CD14-positive monocyte (primary cell): ENCODE measurements around the gene STK11. TPM values are rescaled to one million over a fixed set of nuclear protein-coding genes. Genes with fewer than 3 reads are reported as not detected.

Experiments
- DNase-seq, 3 donors: peaks; one replicate each; pipeline ENCODE4 v3.0.0-alpha.2; 2011 to 2022
- H2AFZ ChIP-seq: 2 replicates; pipeline ENCODE4 v1.6.0; 2012; ENCODE audit warnings: mild to moderate bottlenecking, low read depth, low read length, inconsistent platforms; ENCODE audit not compliant: insufficient read depth, poor library complexity, severe bottlenecking
- H3K27ac ChIP-seq, 2 donors: 1 replicate in 1 of 2; 2 replicates in 1 of 2; pipeline ENCODE4 v1.5.1; 2012 to 2013; ENCODE audit warnings: low read length in 2 of 2, control low read depth in 1 of 2, inconsistent platforms in 1 of 2, low read depth in 1 of 2, mild to moderate bottlenecking in 1 of 2
- H3K27me3 ChIP-seq, 2 donors: one replicate each; pipeline versions ENCODE4 v1.6.0 to v1.6.1; 2011 to 2013; ENCODE audit warnings: low read length in 2 of 2; ENCODE audit not compliant: control insufficient read depth in 2 of 2, insufficient read depth in 2 of 2
- H3K36me3 ChIP-seq, 2 donors: replicated peaks in 1 of 2; 1 replicate in 1 of 2; 2 replicates in 1 of 2; pipeline versions ENCODE4 v1.5.1 to v1.6.1; 2012 to 2013; ENCODE audit warnings: low read length in 2 of 2, control low read depth in 1 of 2, inconsistent platforms in 1 of 2, mild to moderate bottlenecking in 1 of 2; ENCODE audit not compliant: insufficient read depth in 2 of 2, control insufficient read depth in 1 of 2
- H3K4me1 ChIP-seq, 2 donors: 1 replicate in 1 of 2; 2 replicates in 1 of 2; pipeline versions ENCODE4 v1.5.1 to v1.6.1; 2012 to 2013; ENCODE audit warnings: low read length in 2 of 2, control low read depth in 1 of 2, inconsistent platforms in 1 of 2, mild to moderate bottlenecking in 1 of 2, moderate library complexity in 1 of 2; ENCODE audit not compliant: insufficient read depth in 2 of 2, control insufficient read depth in 1 of 2
- H3K4me2 ChIP-seq: replicated peaks from 2 replicates; pipeline ENCODE3; 2012; ENCODE audit warnings: low read length, moderate library complexity, mild to moderate bottlenecking; ENCODE audit not compliant: poor library complexity, severe bottlenecking; ENCODE audit errors: extremely low read depth
- H3K4me3 ChIP-seq, 3 experiments: fragments of 200-600 bp in 1 of 3; sonication (generic) in 1 of 3; replicated peaks in 1 of 3; 1 replicate in 2 of 3; 2 replicates in 1 of 3; pipeline ENCODE4 v1.5.1; 2011 to 2013; ENCODE audit warnings: low read length in 3 of 3, mild to moderate bottlenecking in 3 of 3, control low read depth in 2 of 3, low read depth in 2 of 3, inconsistent platforms in 1 of 3, moderate library complexity in 1 of 3
- H3K79me2 ChIP-seq: 2 replicates; pipeline ENCODE4 v1.6.0; 2012; ENCODE audit warnings: mild to moderate bottlenecking, control low read depth, inconsistent platforms, low read length, moderate library complexity; ENCODE audit not compliant: insufficient read depth
- H3K9ac ChIP-seq: 2 replicates; pipeline ENCODE4 v1.6.0; 2017; ENCODE audit warnings: low read length, mild to moderate bottlenecking; ENCODE audit not compliant: insufficient read depth, poor library complexity, severe bottlenecking
- H3K9me3 ChIP-seq, 2 donors: replicated peaks in 1 of 2; 1 replicate in 1 of 2; 2 replicates in 1 of 2; pipeline versions ENCODE4 v1.5.1 to v1.6.1; 2012 to 2013; ENCODE audit warnings: low read length in 2 of 2, control low read depth in 1 of 2; ENCODE audit not compliant: control insufficient read depth in 1 of 2, insufficient read depth in 1 of 2
- H4K20me1 ChIP-seq: 2 replicates; pipeline ENCODE4 v1.6.0; 2012; ENCODE audit warnings: mild to moderate bottlenecking, low read length, control low read depth, moderate library complexity; ENCODE audit not compliant: insufficient read depth
- H3K27ac Mint-ChIP-seq, 7 donors: one replicate each; pipeline ENCODE4 v1.8.0; 2020; ENCODE audit warnings: mild to moderate bottlenecking in 7 of 7, mixed read lengths in 7 of 7, moderate library complexity in 6 of 7, inconsistent platforms in 2 of 7
- H3K27me3 Mint-ChIP-seq, 3 donors: one replicate each; pipeline ENCODE4 v1.8.0; 2021 to 2022; ENCODE audit warnings: low read depth in 3 of 3, mild to moderate bottlenecking in 3 of 3, mixed read lengths in 3 of 3, moderate library complexity in 3 of 3, inconsistent platforms in 1 of 3
- H3K36me3 Mint-ChIP-seq, 2 donors: one replicate each; pipeline ENCODE4 v1.8.0; 2020; ENCODE audit warnings: mixed read lengths in 2 of 2, inconsistent platforms in 1 of 2, mild to moderate bottlenecking in 1 of 2
- H3K4me1 Mint-ChIP-seq: one replicate; pipeline ENCODE4 v1.8.0; 2020; ENCODE audit warnings: mild to moderate bottlenecking, mixed read lengths
- H3K4me3 Mint-ChIP-seq, 2 donors: one replicate each; pipeline ENCODE4 v1.8.0; 2020; ENCODE audit warnings: mild to moderate bottlenecking in 2 of 2, mixed read lengths in 2 of 2, moderate library complexity in 1 of 2
- H3K9me3 Mint-ChIP-seq, 7 donors: one replicate each; pipeline ENCODE4 v1.8.0; 2020 to 2022; ENCODE audit warnings: mixed read lengths in 7 of 7, mild to moderate bottlenecking in 6 of 7, moderate library complexity in 6 of 7, inconsistent platforms in 2 of 7
- WGBS: methylation state at CpG from one replicate; pipeline ENCODE4 v1.1.5; 2013; ENCODE audit warnings: missing lambda C conversion rate; ENCODE audit not compliant: insufficient coverage; 5-methylcytosine and 5-hydroxymethylcytosine counted together
- intact Hi-C, 2 donors: fragments of 100-400 bp; cut with micrococcal nuclease; formaldehyde crosslinking; loops; one replicate each; pipeline versions ENCODE4 v1.15.0 to v1.15.1; 2023
- polyA plus RNA-seq, 3 donors: library from polyadenylated mRNA; depleted of rRNA in 1 of 3; unstranded in 2 of 3; stranded (reverse) in 1 of 3; fragments of 300-500 nt in 2 of 3; fragments of >200 nt in 1 of 3; fragmentation: Illumina TruSeq in 2 of 3; gene quantifications; 1 replicate in 2 of 3; 2 replicates in 1 of 3; pipeline ENCODE4 v1.2.3, GENCODE V29; 2012 to 2021
- TF ChIP-seq, protein P1 (sequence below): fragments of 200-600 bp; IDR thresholded peaks from one replicate; pipeline ENCODE4 v1.8.0; 2022; ENCODE audit warnings: antibody characterized with exemption, mild to moderate bottlenecking

STK11 gene
- polyA plus RNA-seq, 3 donors: 6.2 to 72.1 (median 15.4) TPM

DNA sequence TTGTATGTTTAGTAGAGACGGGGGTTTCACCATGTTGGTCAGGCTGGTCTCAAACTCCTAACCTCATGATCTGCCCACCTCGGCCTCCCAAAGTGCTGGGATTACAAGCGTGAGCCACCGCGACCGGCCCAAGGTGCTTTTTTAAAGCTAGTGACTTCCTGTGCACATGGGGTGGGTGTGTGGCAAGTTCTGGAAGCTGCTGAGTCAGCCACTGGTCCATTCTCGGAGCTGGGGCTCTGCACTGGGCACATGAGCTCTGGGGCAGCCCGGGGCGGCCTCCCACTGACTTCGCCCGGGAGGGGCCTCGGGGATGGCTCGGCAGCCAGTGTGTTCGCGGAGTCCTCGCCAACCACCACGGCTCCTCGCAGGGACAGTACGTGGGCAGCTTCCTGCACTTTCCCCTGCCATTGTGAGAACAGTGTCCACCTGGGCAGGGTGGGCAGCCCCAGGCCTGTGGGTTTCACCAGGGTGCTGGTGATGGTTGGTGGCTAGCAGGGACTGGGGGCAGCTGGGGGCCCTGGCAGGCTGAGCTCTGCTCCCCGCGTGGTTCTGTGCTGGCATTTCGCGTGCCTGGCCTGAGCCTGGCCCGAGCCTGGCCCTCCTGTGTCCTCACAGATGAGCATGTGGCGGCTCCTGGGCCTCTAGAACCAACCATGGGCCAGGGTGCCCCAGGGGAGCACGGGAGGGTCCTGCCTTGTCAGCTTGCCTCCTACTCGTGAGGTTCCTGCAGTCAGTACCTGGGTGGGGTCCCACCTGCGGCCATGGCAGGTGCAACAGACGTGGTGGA lies 20.1 kb downstream of the STK11 start:
- H3K27ac ChIP-seq: no peak overlapping the region
- peaks cover 59% of the 10 kb centered on the region for H4K20me1 ChIP-seq
- TF ChIP-seq, protein P1, sequence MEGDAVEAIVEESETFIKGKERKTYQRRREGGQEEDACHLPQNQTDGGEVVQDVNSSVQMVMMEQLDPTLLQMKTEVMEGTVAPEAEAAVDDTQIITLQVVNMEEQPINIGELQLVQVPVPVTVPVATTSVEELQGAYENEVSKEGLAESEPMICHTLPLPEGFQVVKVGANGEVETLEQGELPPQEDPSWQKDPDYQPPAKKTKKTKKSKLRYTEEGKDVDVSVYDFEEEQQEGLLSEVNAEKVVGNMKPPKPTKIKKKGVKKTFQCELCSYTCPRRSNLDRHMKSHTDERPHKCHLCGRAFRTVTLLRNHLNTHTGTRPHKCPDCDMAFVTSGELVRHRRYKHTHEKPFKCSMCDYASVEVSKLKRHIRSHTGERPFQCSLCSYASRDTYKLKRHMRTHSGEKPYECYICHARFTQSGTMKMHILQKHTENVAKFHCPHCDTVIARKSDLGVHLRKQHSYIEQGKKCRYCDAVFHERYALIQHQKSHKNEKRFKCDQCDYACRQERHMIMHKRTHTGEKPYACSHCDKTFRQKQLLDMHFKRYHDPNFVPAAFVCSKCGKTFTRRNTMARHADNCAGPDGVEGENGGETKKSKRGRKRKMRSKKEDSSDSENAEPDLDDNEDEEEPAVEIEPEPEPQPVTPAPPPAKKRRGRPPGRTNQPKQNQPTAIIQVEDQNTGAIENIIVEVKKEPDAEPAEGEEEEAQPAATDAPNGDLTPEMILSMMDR: no peak
- Mint-ChIP-seq H3K27me3 (peaks cover 0 to 2% (median 0%) of the 10 kb centered on the region in 3 donors), H3K4me3 (no peak overlapping the region), H3K27ac (peak overlapping the region in 1 of 7 donors; percentile 43), H3K4me1 (no peaks in the 10 kb centered on the region), H3K9me3 (peaks cover 0 to 10% (median 3%) of the 10 kb centered on the region in 7 donors), H3K36me3 (peaks cover 17 to 34% of the 10 kb centered on the region in 2 donors)
- no peak overlapping the region for H2AFZ ChIP-seq
- H3K36me3 ChIP-seq: peaks cover 45 to 71% of the 10 kb centered on the region in 2 donors
- intact Hi-C loops: no loop called here
- H3K79me2 ChIP-seq: no peaks in the 10 kb centered on the region
- H3K9ac ChIP-seq: no peak overlapping the region
- no peaks in the 10 kb centered on the region for H3K27me3 ChIP-seq
- H3K9me3 ChIP-seq: no peaks in the 10 kb centered on the region
- H3K4me2 ChIP-seq: no peak overlapping the region
- H3K4me1 ChIP-seq: no peaks in the 10 kb centered on the region
- WGBS: 80% methylated on average over 26 of the region's 29 CpGs
- no peak overlapping the region for H3K4me3 ChIP-seq
- DNase-seq: no peak

- H3K4me1 Mint-ChIP-seq: no peaks in the 10 kb centered on the region
- no peak overlapping the region for H3K27ac Mint-ChIP-seq
- peaks cover 0 to 2% (median 0%) of the 10 kb centered on the region in 3 donors for H3K27me3 Mint-ChIP-seq
- no peak overlapping the region for H3K4me3 Mint-ChIP-seq
- Histone ChIP-seq H3K4me3 (no peak overlapping the region), H3K9ac (no peak overlapping the region), H3K27ac (no peak overlapping the region), H3K36me3 (peaks cover 39 to 65% of the 10 kb centered on the region in 2 donors), H3K27me3 (no peaks in the 10 kb centered on the region), H3K79me2 (no peaks in the 10 kb centered on the region), H3K9me3 (no peaks in the 10 kb centered on the region), H4K20me1 (peaks cover 54% of the 10 kb centered on the region), H2AFZ (no peak overlapping the region), H3K4me2 (no peak overlapping the region), H3K4me1 (no peaks in the 10 kb centered on the region)
- DNase-seq: no peak
- peaks cover 0 to 10% (median 3%) of the 10 kb centered on the region in 7 donors for H3K9me3 Mint-ChIP-seq
- 97% methylated on average over 11 of the region's 11 CpGs for WGBS
- intact Hi-C loops: no loop called here
- H3K36me3 Mint-ChIP-seq: peaks cover 12 to 28% of the 10 kb centered on the region in 2 donors
- TF ChIP-seq, protein P1: no peak
These were observed 20.6 kb downstream of the STK11 start for GRCh38 chr19:1226227-1226518.
